ENCODE measurements around the gene RNF215.

GRCh38 chr22:30372915-30373314 lies 14.3 kb downstream of the RNF215 start:
- TF ChIP-seq CTCF (IDR thresholded peaks at IDR 0.05; ENCODE audit: poor library complexity): no peak
- no peak for TF ChIP-seq EZH2phosphoT487 (IDR thresholded peaks at IDR 0.05; ENCODE audit: low read depth, severe bottlenecking, unreplicated experiment)
- TF ChIP-seq EZH2 (IDR thresholded peaks at IDR 0.05; ENCODE audit: borderline replicate concordance): no peak

Data from hepatocyte (in vitro differentiated cells).